NOMO-1 (cell line): ENCODE measurements around the gene TSNAX.
"Not testable (repeated sequence)": the region's sequence is repeated elsewhere in the genome, so short reads cannot be mapped to it uniquely, and the experiment has no call there.

Experiments
- DNase-seq, 2 experiments: peaks; one replicate each; lab custom pipeline; 2025; ENCODE audit not compliant: unreplicated experiment in 2 of 2; lab: John Stamatoyannopoulos, UW

Gene TSNAX

GRCh38 chr1:231528172-231529029 lies at the start of gene TSNAX:
TSS of gene TSNAX (plus strand) at chr1:231528669. CDS start at chr1:231528811, 142 bp downstream.
- DNase-seq: peak; percentile 88 to 95

- no peak for DNase-seq
Observed at GRCh38 chr1:231478811-231479210, 49.7 kb upstream of the TSNAX start.

DNA sequence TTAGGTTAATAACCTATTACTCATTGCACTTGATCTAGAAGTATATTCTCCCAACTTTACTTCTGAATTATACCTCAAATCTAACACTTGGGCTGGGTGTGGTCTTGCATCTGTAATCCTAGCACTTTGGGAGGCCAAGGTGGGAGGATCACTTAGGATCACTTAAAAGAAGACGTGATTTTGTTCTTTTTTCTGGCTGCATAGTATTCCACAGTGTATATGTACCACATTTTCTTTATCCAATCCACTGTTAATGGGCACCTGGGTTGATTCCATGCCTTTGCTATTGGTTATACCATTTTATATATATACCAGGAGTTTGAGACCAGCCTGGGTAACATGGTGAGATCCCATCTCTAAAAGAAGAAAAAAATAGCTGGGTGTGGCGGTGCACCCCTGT lies 48.5 kb upstream of the TSNAX start:
- DNase-seq: no peak

GRCh38 chr1:231481289-231481688 lies 47.2 kb upstream of the TSNAX start:
- DNase-seq: no peak

DNA sequence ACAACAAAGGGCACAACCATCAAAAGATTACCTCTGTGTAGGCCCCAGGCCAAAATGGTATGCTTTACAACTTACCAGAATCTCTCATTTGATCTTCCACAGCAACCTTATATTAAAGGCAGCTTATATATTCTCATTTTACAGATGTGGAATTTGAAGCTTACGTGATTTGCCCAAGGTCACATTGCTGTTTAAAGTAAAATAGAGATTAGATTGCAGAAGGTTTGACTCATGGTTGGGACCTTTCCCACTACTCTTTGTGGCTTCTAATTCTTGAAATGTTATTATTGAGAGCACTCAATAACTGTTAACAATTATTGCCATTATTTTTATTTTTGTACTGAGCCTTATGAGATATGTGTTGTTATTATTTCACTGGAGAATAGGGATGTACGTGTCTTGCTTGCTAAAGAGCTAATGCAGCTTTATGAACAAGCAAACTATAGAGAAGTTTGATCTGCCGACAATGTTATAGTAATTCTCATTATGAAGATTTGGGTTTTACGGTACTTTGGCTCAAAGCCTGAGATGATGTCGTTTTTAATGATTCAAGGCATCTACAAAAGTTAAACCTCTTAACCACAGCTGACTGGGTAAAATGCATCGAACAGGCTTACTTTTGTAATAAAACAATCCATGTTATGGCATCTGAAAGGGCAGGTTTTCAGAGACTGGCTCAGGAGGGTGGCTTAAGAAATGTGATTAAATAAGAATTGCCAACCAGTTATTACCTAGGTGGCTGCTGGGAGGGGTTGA lies 43.3 kb upstream of the TSNAX start:
- DNase-seq: no peak

- peak; percentile 14 to 55 for DNase-seq
Observed at GRCh38 chr1:231487019-231487418, 41.5 kb upstream of the TSNAX start.

DNA sequence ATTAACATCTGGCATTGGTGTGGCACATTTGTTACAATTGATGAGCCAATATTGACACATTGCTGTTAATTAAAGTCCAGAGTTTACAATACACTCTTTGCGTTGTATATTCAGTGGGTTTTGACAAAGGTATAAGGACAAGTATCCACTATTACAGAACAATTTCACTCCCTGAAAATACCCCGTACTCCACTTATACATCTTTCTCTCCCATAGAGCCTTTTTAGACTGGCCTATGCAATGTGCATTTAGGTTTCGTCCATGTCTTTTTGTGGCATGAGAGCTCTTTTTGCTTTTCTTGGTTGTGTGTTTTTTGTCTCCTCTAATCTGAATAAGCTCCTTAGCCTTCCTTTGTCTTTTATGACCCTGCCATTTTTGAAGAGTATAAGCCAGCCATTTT lies 40.6 kb upstream of the TSNAX start:
- no peak for DNase-seq

DNA sequence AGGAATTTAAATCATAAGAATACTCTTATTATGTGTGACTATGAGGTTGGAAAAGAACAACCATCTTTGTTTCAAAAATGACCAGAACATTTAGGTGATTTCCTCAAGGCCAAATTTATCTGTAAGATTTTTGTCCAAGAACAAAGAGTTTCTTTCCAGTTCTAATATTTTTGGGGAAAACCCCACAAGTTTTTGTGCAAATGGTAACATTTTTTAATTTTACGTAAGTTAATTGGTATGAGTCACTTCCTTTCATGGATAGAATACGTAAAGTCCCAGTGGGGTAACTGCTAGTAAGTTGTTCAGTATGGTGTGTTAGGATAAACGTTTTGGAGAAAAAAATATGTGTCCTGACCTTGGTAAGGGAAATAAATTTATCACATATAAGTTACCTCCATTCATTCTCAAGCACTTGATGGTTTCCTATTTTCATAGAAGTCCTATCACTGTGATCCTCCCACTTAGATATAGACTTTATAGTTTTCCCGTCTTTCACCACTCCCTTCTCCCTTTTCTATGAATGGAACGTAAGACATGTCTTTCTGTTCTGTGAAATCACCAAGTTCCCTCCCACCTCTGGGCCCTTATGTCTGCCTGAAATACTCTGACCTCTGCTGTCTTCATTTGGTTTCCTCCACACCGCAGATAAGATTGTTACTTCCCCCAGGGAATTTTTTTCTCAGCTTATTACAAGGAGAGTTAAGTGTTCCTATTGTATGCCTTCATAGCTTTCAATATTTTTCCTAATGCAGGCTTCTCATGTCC lies 34.9 kb upstream of the TSNAX start:
- DNase-seq: peak; percentile 5 to 17

GRCh38 chr1:231494439-231495110 lies 33.9 kb upstream of the TSNAX start:
- no peak for DNase-seq

- no peak for DNase-seq
Observed at GRCh38 chr1:231497629-231498152, 30.8 kb upstream of the TSNAX start.

- no peak for DNase-seq
Observed at GRCh38 chr1:231499148-231499763, 29.2 kb upstream of the TSNAX start.

GRCh38 chr1:231500666-231501065 lies 27.8 kb upstream of the TSNAX start:
- DNase-seq: no peak

- not testable (repeated sequence) for DNase-seq
Observed at GRCh38 chr1:231503168-231503567, 25.3 kb upstream of the TSNAX start.

DNA sequence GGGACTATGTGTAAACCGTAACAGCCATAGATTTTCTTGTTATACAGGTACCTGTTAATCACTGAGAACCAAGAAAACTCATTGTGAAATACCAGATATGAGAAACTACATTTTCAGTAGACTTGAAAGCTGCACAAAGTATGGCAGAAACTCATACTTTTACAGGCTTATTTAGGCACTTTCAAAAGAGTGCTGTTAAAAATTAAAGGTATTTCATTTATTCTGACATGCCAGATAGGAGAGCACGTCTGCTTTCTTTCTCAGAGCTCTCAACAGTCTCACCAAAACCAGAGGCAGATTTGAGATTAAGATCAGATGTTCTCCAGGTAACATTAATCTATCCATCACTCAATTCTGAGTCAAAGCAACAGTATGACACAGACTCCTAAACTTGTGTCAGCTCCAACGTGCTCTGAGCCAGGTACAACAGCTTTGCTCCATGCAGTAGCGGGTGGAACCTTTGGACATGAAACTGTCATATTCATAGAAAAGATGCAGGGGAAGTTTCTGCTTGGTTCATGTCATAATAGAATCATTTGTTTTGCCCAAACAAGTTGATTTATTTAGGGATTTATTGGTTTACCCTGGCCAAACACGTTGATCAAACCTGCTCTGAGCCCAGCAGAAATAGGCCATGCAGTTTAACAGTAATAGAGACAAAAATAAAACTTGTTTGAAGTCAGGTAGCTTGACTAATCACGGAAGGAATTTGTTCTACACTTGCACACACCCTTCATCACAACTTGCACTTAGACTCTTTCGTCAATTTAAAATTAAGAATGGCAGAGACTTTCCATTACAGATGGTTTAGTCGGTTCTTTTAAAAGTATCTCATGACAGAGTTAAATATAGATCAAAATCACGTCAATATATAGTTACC lies 20.8 kb upstream of the TSNAX start:
- no peak for DNase-seq

GRCh38 chr1:231508497-231508896 lies 20.0 kb upstream of the TSNAX start:
- no peak for DNase-seq

GRCh38 chr1:231508941-231509340 lies 19.5 kb upstream of the TSNAX start:
- DNase-seq: no peak

DNA sequence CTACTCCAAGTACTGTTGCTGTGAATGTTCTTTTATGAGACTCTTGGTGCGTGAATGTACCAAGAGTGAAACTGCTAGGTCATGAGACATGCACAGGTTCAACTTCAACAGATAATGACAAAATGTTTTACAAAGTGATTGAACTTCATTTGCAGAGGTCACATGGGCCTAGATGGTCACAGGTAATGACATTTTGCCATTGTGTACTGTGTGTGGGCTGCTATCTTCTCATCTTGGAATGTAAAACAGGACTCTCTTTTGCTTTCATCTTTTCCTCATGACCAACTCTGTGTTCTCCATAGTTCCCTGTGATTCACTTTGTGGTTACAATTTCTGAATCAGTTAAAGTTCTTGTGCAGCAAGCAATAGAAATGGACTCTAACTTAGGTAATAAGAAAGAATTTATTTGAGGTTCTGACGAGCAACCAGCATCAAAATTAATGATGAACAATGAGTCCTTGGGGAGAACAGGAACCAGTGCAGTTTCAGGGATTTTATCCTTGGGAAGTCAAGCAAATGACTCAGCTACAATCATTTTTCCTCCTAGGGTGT lies 16.2 kb upstream of the TSNAX start:
- peak in 1 of 2 experiments; percentile 25 for DNase-seq

- peak; percentile 84 to 94 for DNase-seq
Observed at GRCh38 chr1:231515748-231516147, 12.7 kb upstream of the TSNAX start.

- no peak for DNase-seq
Observed at GRCh38 chr1:231517076-231517475, 11.4 kb upstream of the TSNAX start.
